ENCODE results near the gene CFAP97.

Gene CFAP97

GRCh38 chr4:185167234-185167633, 36.6 kb downstream of the CFAP97 start:
- Mint-ChIP-seq H3K4me3 (no peak overlapping the region), H3K9me3 (no peaks in the 10 kb centered on the region), H3K4me1 (peaks cover 15% of the 10 kb centered on the region), H3K27me3 (no peaks in the 10 kb centered on the region), H3K27ac (no peak overlapping the region), H3K36me3 (peaks cover 20% of the 10 kb centered on the region)
- no peak for ATAC-seq (ENCODE audit: low read depth)
- no peak for DNase-seq (ENCODE audit: low spot score in 2 of 2)

- ATAC-seq (ENCODE audit: low read depth) (no peak), DNase-seq (ENCODE audit: low spot score in 2 of 2) (no peak)
- Mint-ChIP-seq H3K9me3 (no peaks in the 10 kb centered on the region), H3K4me3 (no peak overlapping the region), H3K36me3 (peaks cover 23% of the 10 kb centered on the region), H3K4me1 (peaks cover 9% of the 10 kb centered on the region), H3K27ac (peak overlapping the region; percentile 61), H3K27me3 (no peaks in the 10 kb centered on the region)
These were observed 38.2 kb downstream of the CFAP97 start for GRCh38 chr4:185165605-185166063.

GRCh38 chr4:185151296-185151695, 52.5 kb downstream of the CFAP97 start:
- Mint-ChIP-seq H3K27me3 (no peaks in the 10 kb centered on the region), H3K9me3 (no peaks in the 10 kb centered on the region), H3K4me1 (no peaks in the 10 kb centered on the region), H3K27ac (no peak overlapping the region), H3K36me3 (peaks cover 15% of the 10 kb centered on the region), H3K4me3 (no peak overlapping the region)
- no peak for DNase-seq (ENCODE audit: low spot score in 2 of 2)
- no peak for ATAC-seq (ENCODE audit: low read depth)

- no peaks in the 10 kb centered on the region for H3K27me3 Mint-ChIP-seq
- H3K36me3 Mint-ChIP-seq, result peaks cover 12% of the 10 kb centered on the region
- ATAC-seq (ENCODE audit: low read depth) (no peak), DNase-seq (ENCODE audit: low spot score in 2 of 2) (no peak)
- no peak overlapping the region for H3K27ac Mint-ChIP-seq
- no peaks in the 10 kb centered on the region for H3K9me3 Mint-ChIP-seq
- H3K4me1 Mint-ChIP-seq, result no peaks in the 10 kb centered on the region
- no peak overlapping the region for H3K4me3 Mint-ChIP-seq
These were observed 54.4 kb downstream of the CFAP97 start for GRCh38 chr4:185149392-185149791.

GRCh38 chr4:185145572-185145971, 58.2 kb downstream of the CFAP97 start:
- ATAC-seq (ENCODE audit: low read depth) (no peak), DNase-seq (ENCODE audit: low spot score in 2 of 2) (no peak)
- no peak overlapping the region for H3K27ac Mint-ChIP-seq
- H3K4me1 Mint-ChIP-seq, result peaks cover 11% of the 10 kb centered on the region
- H3K4me3 Mint-ChIP-seq, result no peak overlapping the region
- no peaks in the 10 kb centered on the region for H3K27me3 Mint-ChIP-seq
- no peaks in the 10 kb centered on the region for H3K9me3 Mint-ChIP-seq
- no peaks in the 10 kb centered on the region for H3K36me3 Mint-ChIP-seq

- Mint-ChIP-seq H3K4me1 (peaks cover 11% of the 10 kb centered on the region), H3K4me3 (peak overlapping the region; percentile 19), H3K36me3 (no peaks in the 10 kb centered on the region), H3K27ac (no peak overlapping the region), H3K27me3 (no peaks in the 10 kb centered on the region), H3K9me3 (no peaks in the 10 kb centered on the region)
- no peak for DNase-seq (ENCODE audit: low spot score in 2 of 2)
- no peak for ATAC-seq (ENCODE audit: low read depth)
These were observed 59.1 kb downstream of the CFAP97 start for GRCh38 chr4:185144601-185145240.

- peaks cover 11% of the 10 kb centered on the region for H3K4me1 Mint-ChIP-seq
- DNase-seq (ENCODE audit: low spot score in 2 of 2) (no peak), ATAC-seq (ENCODE audit: low read depth) (peak; percentile 23)
- peak overlapping the region; percentile 89 for H3K27ac Mint-ChIP-seq
- H3K4me3 Mint-ChIP-seq, result peak overlapping the region; percentile 95
- no peaks in the 10 kb centered on the region for H3K36me3 Mint-ChIP-seq
- H3K27me3 Mint-ChIP-seq, result no peaks in the 10 kb centered on the region
- no peaks in the 10 kb centered on the region for H3K9me3 Mint-ChIP-seq
These were observed 60.2 kb downstream of the CFAP97 start for GRCh38 chr4:185143601-185143969.

- peak within 1 kb of the TSS; percentile 89 for H3K27ac Mint-ChIP-seq
- DNase-seq (ENCODE audit: low spot score in 2 of 2), result peak; percentile 91 to 93
- peak; percentile 92 for ATAC-seq (ENCODE audit: low read depth)
- no peaks in the 10 kb centered on the region for H3K36me3 Mint-ChIP-seq
- peak within 1 kb of the TSS; percentile 95 for H3K4me3 Mint-ChIP-seq
- no peaks in the 10 kb centered on the region for H3K9me3 Mint-ChIP-seq
- peaks cover 11% of the 10 kb centered on the region for H3K4me1 Mint-ChIP-seq
- no peaks in the 10 kb centered on the region for H3K27me3 Mint-ChIP-seq
These were observed 60.7 kb downstream of the CFAP97 start, which contains the start of gene SLC25A4 for GRCh38 chr4:185142912-185143600. TSS of gene SLC25A4 (plus strand) at chr4:185143266. CDS start at chr4:185143373, 107 bp downstream.

GRCh38 chr4:185142564-185142911, 61.3 kb downstream of the CFAP97 start:
- Mint-ChIP-seq H3K9me3 (no peaks in the 10 kb centered on the region), H3K27ac (peak overlapping the region; percentile 89), H3K27me3 (no peaks in the 10 kb centered on the region), H3K4me1 (peaks cover 11% of the 10 kb centered on the region), H3K36me3 (no peaks in the 10 kb centered on the region), H3K4me3 (peak overlapping the region; percentile 95)
- peak; percentile 26 for ATAC-seq (ENCODE audit: low read depth)
- DNase-seq (ENCODE audit: low spot score in 2 of 2), result no peak

GRCh38 chr4:185141777-185142176, 62.0 kb downstream of the CFAP97 start:
- Mint-ChIP-seq H3K9me3 (no peaks in the 10 kb centered on the region), H3K27ac (no peak overlapping the region), H3K27me3 (no peaks in the 10 kb centered on the region), H3K4me3 (no peak overlapping the region), H3K4me1 (peaks cover 11% of the 10 kb centered on the region), H3K36me3 (no peaks in the 10 kb centered on the region)
- DNase-seq (ENCODE audit: low spot score in 2 of 2) (no peak), ATAC-seq (ENCODE audit: low read depth) (no peak)

- no peak for DNase-seq (ENCODE audit: low spot score in 2 of 2)
- H3K4me3 Mint-ChIP-seq, result no peak overlapping the region
- ATAC-seq (ENCODE audit: low read depth), result no peak
- H3K27me3 Mint-ChIP-seq, result no peaks in the 10 kb centered on the region
- H3K27ac Mint-ChIP-seq, result no peak overlapping the region
- peaks cover 11% of the 10 kb centered on the region for H3K4me1 Mint-ChIP-seq
- H3K9me3 Mint-ChIP-seq, result no peaks in the 10 kb centered on the region
- H3K36me3 Mint-ChIP-seq, result no peaks in the 10 kb centered on the region
These were observed 64.1 kb downstream of the CFAP97 start for GRCh38 chr4:185139736-185140135.

- Mint-ChIP-seq H3K27ac (no peak overlapping the region), H3K9me3 (no peaks in the 10 kb centered on the region), H3K36me3 (no peaks in the 10 kb centered on the region), H3K4me3 (no peak overlapping the region), H3K4me1 (peaks cover 5% of the 10 kb centered on the region), H3K27me3 (no peaks in the 10 kb centered on the region)
- DNase-seq (ENCODE audit: low spot score in 2 of 2) (no peak), ATAC-seq (ENCODE audit: low read depth) (no peak)
These were observed 65.6 kb downstream of the CFAP97 start for GRCh38 chr4:185138161-185138560.

GRCh38 chr4:185137233-185137925, 66.4 kb downstream of the CFAP97 start:
- Mint-ChIP-seq H3K27ac (no peak overlapping the region), H3K27me3 (no peaks in the 10 kb centered on the region), H3K36me3 (no peaks in the 10 kb centered on the region), H3K4me3 (no peak overlapping the region), H3K9me3 (no peaks in the 10 kb centered on the region), H3K4me1 (peaks cover 1% of the 10 kb centered on the region)
- ATAC-seq (ENCODE audit: low read depth), result no peak
- no peak for DNase-seq (ENCODE audit: low spot score in 2 of 2)

GRCh38 chr4:185134307-185134869, 69.4 kb downstream of the CFAP97 start:
- peak; percentile 72 for ATAC-seq (ENCODE audit: low read depth)
- peak in 1 of 2 donors; percentile 48 for DNase-seq (ENCODE audit: low spot score in 2 of 2)
- no peaks in the 10 kb centered on the region for H3K36me3 Mint-ChIP-seq
- H3K9me3 Mint-ChIP-seq, result no peaks in the 10 kb centered on the region
- peaks cover 4% of the 10 kb centered on the region for H3K27me3 Mint-ChIP-seq
- H3K4me3 Mint-ChIP-seq, result no peak overlapping the region
- H3K4me1 Mint-ChIP-seq, result no peaks in the 10 kb centered on the region
- no peak overlapping the region for H3K27ac Mint-ChIP-seq

Measured in memory B cell (primary cell).